HG03103 (cell line): Measurements from ENCODE around the gene TLE2.
"Not testable (repeated sequence)": the region's sequence is repeated elsewhere in the genome, so short reads cannot be mapped to it uniquely, and the experiment has no call there.

ENCODE experiments used
- ATAC-seq: cut with Tn5 transposase; IDR thresholded peaks from one replicate; pipeline ENCODE4 v1.9.1; 2021; ENCODE audit warnings: low read depth; ENCODE audit not compliant: unreplicated experiment

Gene TLE2

DNA sequence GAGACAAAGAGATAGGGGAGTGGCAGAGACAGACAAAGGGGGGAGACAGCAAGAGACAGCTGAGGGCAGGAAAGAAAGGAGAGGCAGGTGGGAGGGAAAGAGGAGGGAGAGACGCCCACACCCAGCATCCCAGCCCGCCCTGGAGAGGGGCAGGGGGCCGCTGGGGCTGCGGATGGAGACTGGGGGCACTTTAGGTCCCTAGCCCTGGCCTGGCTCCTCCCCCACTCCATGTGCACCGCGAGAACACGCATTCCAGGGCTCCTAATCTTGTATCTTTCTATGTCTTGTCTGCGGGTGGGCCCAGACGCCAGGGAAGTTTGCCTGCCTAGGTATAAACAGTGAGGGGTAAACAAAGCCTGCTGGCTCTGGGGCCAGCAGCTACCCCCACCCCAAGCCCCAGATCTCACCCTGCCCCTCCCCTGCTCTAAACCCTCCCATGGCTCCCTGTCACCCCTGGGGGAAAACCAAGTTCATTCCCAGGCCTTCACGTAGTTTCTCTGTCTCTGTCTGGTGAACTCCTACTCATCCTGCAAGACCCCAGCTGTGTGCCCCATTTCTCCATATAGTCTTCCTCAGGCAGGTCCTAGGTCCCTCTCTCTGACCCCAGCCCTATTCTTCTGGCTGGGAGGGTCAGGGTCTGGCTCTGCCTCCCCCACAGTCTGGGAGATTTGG lies 27.5 kb upstream of the TLE2 start:
- no peak for ATAC-seq

DNA sequence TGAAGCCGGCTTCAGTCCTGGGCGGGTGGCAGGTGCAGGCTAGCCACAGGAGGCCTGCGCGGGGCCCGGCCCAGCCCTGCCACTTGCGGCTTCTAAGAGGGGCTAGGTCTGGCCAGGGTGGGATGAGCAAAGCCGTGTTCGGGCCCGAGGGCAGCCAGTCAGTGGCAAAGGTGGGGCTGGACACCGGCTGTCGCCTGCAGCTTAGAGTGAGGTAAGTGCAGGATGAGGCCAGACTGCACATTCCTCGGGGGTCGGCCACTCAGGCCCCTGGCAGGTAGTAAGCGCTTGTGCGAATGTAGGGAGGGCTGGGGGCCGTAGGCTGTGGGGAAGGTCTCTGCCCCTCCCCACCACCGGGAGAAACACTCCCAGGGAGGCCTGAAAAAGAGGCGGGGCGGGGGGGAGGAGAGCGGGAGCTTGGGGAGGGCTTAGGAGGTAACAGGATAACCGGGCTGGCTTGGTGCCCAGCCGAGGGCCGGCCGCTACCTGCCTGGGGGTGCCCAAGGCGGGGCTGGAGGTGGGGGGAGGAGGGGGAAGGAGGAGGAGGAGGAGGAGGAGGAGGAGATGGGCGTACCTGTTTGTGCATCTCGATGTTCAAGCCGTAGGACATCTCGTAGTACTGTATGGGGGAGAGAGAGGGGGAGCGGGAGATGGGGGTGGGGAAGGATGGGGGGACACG lies 26.8 kb upstream of the TLE2 start:
- ATAC-seq: no peak

DNA sequence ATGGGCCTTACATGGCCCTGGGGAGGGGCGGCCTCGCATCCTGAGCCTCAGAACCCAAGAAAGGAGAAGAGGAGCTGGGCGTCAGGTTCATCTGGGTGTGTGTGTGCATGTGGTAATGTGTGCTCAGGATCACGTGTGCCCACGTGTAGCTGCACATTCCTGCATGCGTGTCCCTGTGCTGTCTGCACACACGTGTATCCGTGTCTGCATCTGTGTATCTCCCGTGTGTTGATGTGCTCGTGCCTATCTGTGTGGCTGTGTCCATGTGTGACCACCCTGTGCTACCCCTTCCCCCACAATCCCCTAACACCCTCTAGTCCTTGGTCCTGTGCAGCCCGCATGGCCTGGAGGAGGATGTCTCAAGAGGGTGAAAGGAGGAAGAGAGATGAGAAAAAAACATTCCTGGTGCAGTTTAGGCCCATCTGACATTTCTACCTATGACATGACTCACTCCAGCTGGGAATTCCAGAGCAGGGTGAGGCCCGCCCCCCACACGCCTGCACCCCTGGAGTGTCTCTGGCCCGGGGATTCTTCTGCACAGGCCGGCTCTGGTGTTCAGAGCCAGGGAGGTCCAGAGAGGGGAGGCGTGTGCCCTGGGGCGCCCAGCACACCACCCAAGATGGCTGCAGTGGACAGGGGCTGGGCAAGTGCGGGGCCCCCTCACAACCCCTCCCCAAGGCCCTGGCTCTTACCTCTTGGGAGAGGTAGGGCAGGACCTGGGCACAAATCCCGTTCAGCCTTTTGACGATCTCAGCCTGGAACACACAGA lies 26.1 kb upstream of the TLE2 start:
- no peak for ATAC-seq

DNA sequence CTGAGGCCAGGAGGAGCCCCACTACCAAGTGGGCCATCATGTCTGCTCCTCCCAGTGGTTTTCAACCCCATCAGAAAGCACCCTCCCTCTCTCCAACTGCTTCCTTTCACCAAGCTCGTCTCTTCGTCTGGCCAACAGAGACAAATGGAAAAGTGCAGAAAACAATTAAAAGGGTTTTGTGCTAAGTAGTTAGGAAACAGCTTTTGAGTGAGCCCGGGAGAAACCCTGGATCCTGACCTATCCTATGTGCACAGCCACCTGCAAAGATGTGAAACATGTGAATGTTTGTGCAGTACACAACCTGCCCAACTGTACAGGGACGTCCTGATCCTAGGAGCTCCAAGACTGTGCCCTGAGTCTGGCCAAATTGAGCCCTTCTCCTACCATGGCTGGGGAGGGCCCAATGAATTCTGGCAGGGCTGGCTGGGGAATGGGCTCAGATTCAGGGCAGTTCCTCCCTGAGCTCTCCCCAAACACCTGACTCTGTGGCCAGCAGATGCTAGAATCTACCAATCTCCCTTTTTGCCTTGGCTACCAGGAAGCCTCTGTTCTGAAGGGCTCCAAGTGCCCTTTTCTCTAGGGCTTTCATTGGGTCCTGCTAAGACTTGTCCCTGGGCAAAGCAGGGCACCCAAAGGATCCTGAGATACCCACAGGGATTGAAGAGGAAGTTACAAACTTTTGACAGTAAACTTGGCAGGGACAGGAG lies 25.3 kb upstream of the TLE2 start:
- no peak for ATAC-seq

GRCh38 chr19:3053780-3054179 lies 24.7 kb upstream of the TLE2 start:
- ATAC-seq: no peak

DNA sequence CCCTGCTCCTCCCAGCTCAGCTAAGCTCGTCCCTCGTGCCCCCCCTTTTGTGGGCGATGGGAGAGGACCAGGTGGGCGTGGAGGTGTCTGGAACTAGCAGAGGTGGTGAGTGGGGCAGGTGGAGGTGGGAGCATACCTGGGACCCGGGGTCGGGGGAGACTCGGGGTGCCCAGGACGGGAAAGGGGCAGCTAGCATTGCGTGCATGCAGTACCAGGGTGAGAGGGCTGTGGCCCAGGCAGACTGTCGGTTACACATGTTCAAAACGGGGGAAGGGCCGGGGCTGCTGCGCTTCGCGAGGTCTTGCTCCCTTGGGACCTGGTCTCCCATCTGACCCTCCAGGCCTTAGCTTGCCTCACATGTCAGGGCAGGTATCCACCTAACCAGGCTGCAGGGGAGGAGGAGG lies 24.1 kb upstream of the TLE2 start:
- ATAC-seq: no peak

GRCh38 chr19:3050016-3050415 lies 20.9 kb upstream of the TLE2 start:
- not testable (repeated sequence) for ATAC-seq

- ATAC-seq: no peak
Observed at GRCh38 chr19:3049089-3049488, 20.0 kb upstream of the TLE2 start.

GRCh38 chr19:3048190-3048533 lies 19.1 kb upstream of the TLE2 start:
- no peak for ATAC-seq

- ATAC-seq: no peak
Observed at GRCh38 chr19:3047496-3048189, 18.6 kb upstream of the TLE2 start.

GRCh38 chr19:3046698-3047495 lies 17.8 kb upstream of the TLE2 start:
- ATAC-seq: no peak

GRCh38 chr19:3045885-3046697 lies 17.0 kb upstream of the TLE2 start:
- no peak for ATAC-seq

DNA sequence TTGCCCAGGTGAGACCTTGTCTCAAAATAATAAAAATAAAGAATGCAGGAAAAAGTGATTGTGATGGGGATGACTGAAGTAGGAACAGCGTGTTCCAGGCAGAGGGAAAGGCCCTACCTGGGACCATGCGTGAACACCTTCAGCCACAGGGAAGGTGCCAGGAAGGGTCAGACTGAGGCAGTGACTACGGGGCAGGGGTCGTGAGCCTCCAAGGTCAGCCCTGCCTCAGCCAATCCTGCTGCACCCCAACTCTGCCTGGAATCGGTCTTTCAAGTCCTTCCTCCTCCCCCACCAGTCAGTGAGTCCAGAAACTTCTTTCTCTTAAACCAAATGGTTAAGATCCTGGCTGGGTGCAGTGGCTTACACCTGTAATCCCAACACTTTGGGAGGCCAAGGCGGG lies 16.1 kb upstream of the TLE2 start:
- no peak for ATAC-seq

DNA sequence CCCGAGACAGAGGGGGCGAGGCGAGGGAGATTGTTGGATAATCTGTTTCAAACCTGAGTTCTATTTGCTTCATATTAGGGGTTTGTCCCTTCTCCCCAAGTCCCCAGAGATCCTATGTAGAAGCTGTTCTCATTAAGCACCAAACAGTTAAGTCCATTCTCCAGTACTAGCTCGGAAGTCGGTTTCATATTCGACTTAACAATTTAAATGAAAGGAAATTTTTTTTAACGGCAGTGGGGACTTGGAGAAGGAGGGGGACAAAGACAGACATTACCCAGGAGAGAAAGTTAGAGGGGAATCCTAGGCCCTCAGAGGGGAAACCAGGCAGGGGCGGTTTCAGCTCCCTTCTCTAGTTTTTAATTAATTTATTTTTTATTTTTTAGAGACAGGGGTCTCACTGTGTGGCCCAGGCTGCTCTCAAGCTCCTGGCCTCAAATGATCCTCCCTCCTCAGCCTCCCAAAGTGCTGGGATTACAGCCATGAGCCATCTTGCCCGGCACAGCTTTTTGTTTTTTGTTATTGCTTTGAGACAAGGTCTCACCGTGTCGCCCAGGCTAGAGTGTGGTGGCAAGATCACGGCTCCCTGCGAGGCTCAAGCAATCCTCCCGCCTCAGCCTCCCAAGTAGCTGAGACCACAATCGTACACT lies 13.7 kb upstream of the TLE2 start:
- ATAC-seq: no peak

GRCh38 chr19:3041761-3042620 lies 12.9 kb upstream of the TLE2 start:
- ATAC-seq: no peak

DNA sequence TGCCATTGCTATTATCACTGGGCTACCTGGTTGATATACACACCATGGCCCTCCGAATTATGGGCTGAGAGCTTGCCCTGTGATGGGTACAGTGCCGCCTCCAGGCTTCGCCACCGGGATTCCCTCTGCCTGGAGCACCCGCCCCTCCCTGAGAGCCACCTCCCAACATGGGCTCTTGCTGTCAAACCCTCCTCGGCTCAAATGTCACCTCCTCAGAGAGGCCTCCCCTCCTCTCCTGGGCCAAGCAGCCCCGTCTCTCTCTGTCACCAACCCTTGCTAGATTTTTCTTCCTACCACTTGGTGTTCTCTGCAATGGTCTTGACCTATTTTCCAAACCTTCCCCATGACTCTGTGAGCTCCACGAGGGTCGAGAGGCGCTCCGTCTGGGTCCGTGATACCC lies 12.2 kb upstream of the TLE2 start:
- ATAC-seq: no peak

DNA sequence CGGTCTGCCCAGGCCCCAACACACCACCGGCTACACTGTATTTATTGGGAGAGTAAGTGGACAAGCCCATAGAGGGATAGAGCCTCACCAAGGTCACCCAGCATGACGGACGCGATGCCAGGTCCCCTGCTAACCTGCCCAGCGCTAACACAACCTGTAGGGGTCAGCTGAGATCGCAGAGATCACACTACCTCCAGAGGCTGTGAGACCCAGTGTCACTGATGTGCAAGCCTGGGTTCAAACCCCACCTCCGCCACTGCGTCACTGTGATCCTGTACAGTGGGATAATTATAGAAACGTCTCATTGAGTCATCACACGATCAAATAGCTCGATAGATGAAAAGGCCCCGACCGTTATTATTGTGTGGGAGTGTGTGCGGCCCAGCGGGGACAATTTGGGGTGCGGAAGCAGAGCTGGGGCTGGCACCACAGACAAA lies 10.6 kb upstream of the TLE2 start:
- no peak for ATAC-seq

GRCh38 chr19:3039125-3039524 lies 10.0 kb upstream of the TLE2 start:
- ATAC-seq: no peak
